CD4-positive, alpha-beta T cell treated with Interleukin-1 beta for 1 hour (primary cell): Measurements from ENCODE around the gene SLC6A7.

Experiments
- DNase-seq, 2 donors: peaks; one replicate each; pipeline ENCODE4 v3.0.0-alpha.2; 2020 to 2022

The SLC6A7 gene

GRCh38 chr5:150156027-150156368 is 33.9 kb upstream of the SLC6A7 start:
- DNase-seq = no peak

- no peak for DNase-seq
Measured at GRCh38 chr5:150156540-150156939, 33.3 kb upstream of the SLC6A7 start.

GRCh38 chr5:150157168-150157567 is 32.7 kb upstream of the SLC6A7 start:
- DNase-seq = no peak

- no peak for DNase-seq
Measured at GRCh38 chr5:150158170-150158949, 31.5 kb upstream of the SLC6A7 start.

- no peak for DNase-seq
Measured at GRCh38 chr5:150159031-150159430, 30.8 kb upstream of the SLC6A7 start.

GRCh38 chr5:150159741-150160179 is 30.1 kb upstream of the SLC6A7 start:
- no peak for DNase-seq

- no peak for DNase-seq
Measured at GRCh38 chr5:150160448-150161081, 29.3 kb upstream of the SLC6A7 start.

- DNase-seq = peak; percentile 59 to 69
Measured at GRCh38 chr5:150161242-150162141, 28.4 kb upstream of the SLC6A7 start.

GRCh38 chr5:150162142-150162513 is 27.7 kb upstream of the SLC6A7 start:
- no peak for DNase-seq

- DNase-seq = no peak
Measured at GRCh38 chr5:150163035-150163434, 26.8 kb upstream of the SLC6A7 start.

- no peak for DNase-seq
Measured at GRCh38 chr5:150163547-150164059, 26.3 kb upstream of the SLC6A7 start.

GRCh38 chr5:150164211-150164980 is 25.5 kb upstream of the SLC6A7 start:
- DNase-seq = no peak

GRCh38 chr5:150166037-150166649 is 23.7 kb upstream of the SLC6A7 start:
- no peak for DNase-seq

- DNase-seq = no peak
Measured at GRCh38 chr5:150166650-150167511, 23.0 kb upstream of the SLC6A7 start, which contains the start of gene CDX1. Gene CDX1, plus strand, starts transcription at chr5:150166778. Its CDS starts 99 bp downstream, at chr5:150166877.

GRCh38 chr5:150167512-150167850 is 22.4 kb upstream of the SLC6A7 start:
- DNase-seq = no peak

GRCh38 chr5:150167908-150168307 is 22.0 kb upstream of the SLC6A7 start:
- no peak for DNase-seq

- DNase-seq = no peak
Measured at GRCh38 chr5:150168864-150169263, 21.0 kb upstream of the SLC6A7 start.

- DNase-seq = no peak
Measured at GRCh38 chr5:150172145-150172544, 17.7 kb upstream of the SLC6A7 start.

- DNase-seq = no peak
Measured at GRCh38 chr5:150172556-150172955, 17.3 kb upstream of the SLC6A7 start.

GRCh38 chr5:150173161-150173560 is 16.7 kb upstream of the SLC6A7 start:
- no peak for DNase-seq

GRCh38 chr5:150174285-150174684 is 15.6 kb upstream of the SLC6A7 start:
- DNase-seq = no peak
